ENCODE results near the gene KCNF1.
A peak's percentile ranks its signal among the peaks of the same experiment; 100 is the strongest.

The KCNF1 gene

GRCh38 chr2:10916953-10917352 lies 5.2 kb downstream of the KCNF1 start:
- Mint-ChIP-seq H3K9me3 (peaks cover 7% of the 10 kb centered on the region), H3K4me3 (no peak overlapping the region), H3K27ac (no peak overlapping the region), H3K4me1 (peaks cover 54% of the 10 kb centered on the region), H3K27me3 (ENCODE audit: low read depth, poor library complexity) (peaks cover 62% of the 10 kb centered on the region), H3K36me3 (ENCODE audit: low read depth) (no peaks in the 10 kb centered on the region)
- DNase-seq, result no peak
- TF ChIP-seq CTCF (IDR thresholded peaks at IDR 0.05), result no peak

- peaks cover 58% of the 10 kb centered on the region for H3K27me3 Mint-ChIP-seq (ENCODE audit: low read depth, poor library complexity)
- H3K9me3 Mint-ChIP-seq, result peaks cover 1% of the 10 kb centered on the region
- no peaks in the 10 kb centered on the region for H3K36me3 Mint-ChIP-seq (ENCODE audit: low read depth)
- no peak for DNase-seq
- H3K4me3 Mint-ChIP-seq, result no peak overlapping the region
- no peak overlapping the region for H3K27ac Mint-ChIP-seq
- no peak for TF ChIP-seq CTCF (IDR thresholded peaks at IDR 0.05)
- peaks cover 57% of the 10 kb centered on the region for H3K4me1 Mint-ChIP-seq
Measured at GRCh38 chr2:10917927-10918326, 6.2 kb downstream of the KCNF1 start.

GRCh38 chr2:10918661-10919409 lies 7.1 kb downstream of the KCNF1 start:
- no peak overlapping the region for H3K4me3 Mint-ChIP-seq
- no peaks in the 10 kb centered on the region for H3K9me3 Mint-ChIP-seq
- DNase-seq, result no peak
- TF ChIP-seq CTCF (IDR thresholded peaks at IDR 0.05), result no peak
- H3K27me3 Mint-ChIP-seq (ENCODE audit: low read depth, poor library complexity), result peaks cover 49% of the 10 kb centered on the region
- H3K27ac Mint-ChIP-seq, result peak overlapping the region; percentile 18
- peaks cover 57% of the 10 kb centered on the region for H3K4me1 Mint-ChIP-seq
- H3K36me3 Mint-ChIP-seq (ENCODE audit: low read depth), result no peaks in the 10 kb centered on the region

- DNase-seq, result no peak
- Mint-ChIP-seq H3K36me3 (ENCODE audit: low read depth) (no peaks in the 10 kb centered on the region), H3K27me3 (ENCODE audit: low read depth, poor library complexity) (peaks cover 49% of the 10 kb centered on the region), H3K4me1 (peaks cover 57% of the 10 kb centered on the region), H3K27ac (no peak overlapping the region), H3K4me3 (no peak overlapping the region), H3K9me3 (no peaks in the 10 kb centered on the region)
- TF ChIP-seq CTCF (IDR thresholded peaks at IDR 0.05), result no peak
Measured at GRCh38 chr2:10919410-10919770, 7.7 kb downstream of the KCNF1 start.

GRCh38 chr2:10919771-10920621 lies 8.3 kb downstream of the KCNF1 start:
- DNase-seq, result no peak
- no peak overlapping the region for H3K4me3 Mint-ChIP-seq
- H3K4me1 Mint-ChIP-seq, result peaks cover 57% of the 10 kb centered on the region
- no peaks in the 10 kb centered on the region for H3K36me3 Mint-ChIP-seq (ENCODE audit: low read depth)
- H3K27ac Mint-ChIP-seq, result no peak overlapping the region
- H3K27me3 Mint-ChIP-seq (ENCODE audit: low read depth, poor library complexity), result peaks cover 43% of the 10 kb centered on the region
- H3K9me3 Mint-ChIP-seq, result no peaks in the 10 kb centered on the region
- no peak for TF ChIP-seq CTCF (IDR thresholded peaks at IDR 0.05)

All from nephron progenitor cell (in vitro differentiated cells).